GM19455 (cell line): ENCODE measurements around the gene CHD2.
"Not testable (repeated sequence)": the region's sequence is repeated elsewhere in the genome, so short reads cannot be mapped to it uniquely, and the experiment has no call there.

Experiments
- ATAC-seq: cut with Tn5 transposase; IDR thresholded peaks from one replicate; pipeline ENCODE4 v1.9.1; 2021; ENCODE audit not compliant: unreplicated experiment

Gene CHD2

GRCh38 chr15:92899948-92900730 is at the start of gene CHD2:
TSS of gene CHD2 (plus strand) at chr15:92900324. CDS start at chr15:92901238, 914 bp downstream.
- ATAC-seq, result peak; percentile 72

GRCh38 chr15:92853222-92853621 is 46.9 kb upstream of the CHD2 start:
- no peak for ATAC-seq

DNA sequence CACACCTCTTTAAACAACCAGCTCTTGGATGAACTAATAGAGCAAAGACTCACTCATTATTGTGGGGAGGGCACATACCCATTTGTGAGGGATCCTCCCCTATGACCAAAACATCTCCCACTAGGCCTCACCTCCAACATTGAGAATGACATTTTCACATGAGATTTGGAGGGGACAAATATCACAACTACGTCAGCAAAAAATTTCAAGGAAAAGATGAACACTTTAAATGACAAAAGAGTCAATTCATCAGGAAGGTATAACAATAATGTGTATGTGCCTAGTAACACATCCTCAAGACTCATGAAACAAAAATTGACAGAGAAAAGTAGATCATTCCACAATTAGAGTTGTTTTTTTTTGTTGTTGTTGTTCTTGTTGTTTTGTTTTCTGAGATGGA is 38.4 kb upstream of the CHD2 start:
- ATAC-seq, result no peak

DNA sequence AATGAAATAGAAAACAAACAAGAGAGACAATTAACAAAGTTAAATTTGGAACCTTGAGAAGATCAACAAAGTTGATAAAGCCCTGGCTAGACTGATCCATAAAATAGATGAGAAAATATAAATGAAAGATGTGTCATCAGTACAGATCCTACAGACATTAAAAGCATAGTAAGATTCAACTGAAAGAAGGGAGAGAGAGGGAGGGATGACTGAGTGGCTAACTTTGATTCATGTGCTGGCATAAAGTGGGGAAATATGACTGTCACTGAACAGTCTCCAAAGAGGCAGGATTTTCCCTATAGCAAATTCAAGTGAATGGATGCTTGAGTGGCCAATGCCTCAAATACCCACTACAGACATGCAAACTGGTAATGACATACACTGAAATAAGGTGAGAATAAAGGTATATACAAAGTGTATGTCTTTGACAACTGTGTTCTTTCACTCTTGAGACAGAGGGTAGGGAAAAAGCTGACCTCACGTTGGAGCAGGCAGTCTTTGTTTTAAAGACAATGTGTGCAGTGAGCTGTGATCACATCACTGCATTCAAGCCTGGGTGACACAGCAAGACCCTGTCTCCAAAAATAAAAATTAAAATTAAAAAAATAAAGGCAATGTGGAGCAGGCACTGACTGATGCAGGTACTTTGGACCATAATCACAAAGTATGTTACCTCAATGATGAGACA is 35.9 kb upstream of the CHD2 start:
- ATAC-seq, result no peak

DNA sequence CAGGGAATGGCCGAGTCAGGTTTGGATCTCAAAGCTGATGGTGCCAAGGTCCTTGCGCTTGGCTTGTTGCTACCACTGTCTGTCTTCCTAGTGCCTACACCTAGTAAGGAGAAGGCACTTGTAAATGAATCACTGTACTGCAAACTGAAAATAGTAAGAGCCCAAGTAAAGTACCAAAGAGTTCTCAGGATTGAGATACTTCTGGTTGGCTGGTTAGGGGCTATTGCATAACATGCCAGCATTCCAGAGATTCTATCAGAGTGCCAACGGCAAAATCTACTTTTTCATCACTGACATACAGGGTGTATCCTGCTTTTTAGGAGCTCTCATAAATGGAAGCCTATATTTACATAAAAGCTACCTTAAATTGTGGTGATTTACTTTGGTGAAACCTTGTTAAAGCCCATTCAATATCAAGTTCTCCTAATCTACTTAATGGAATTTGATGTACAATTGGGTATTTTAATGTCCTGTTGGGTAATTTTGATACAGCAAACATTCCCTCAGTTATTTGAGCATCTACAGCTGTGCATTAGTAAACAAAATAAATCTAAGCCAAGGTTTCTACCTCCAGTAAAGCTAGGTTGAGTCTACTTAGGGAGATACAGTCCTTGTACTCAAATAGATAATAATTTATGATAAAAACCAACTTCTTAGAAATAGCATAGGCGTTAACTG is 30.7 kb upstream of the CHD2 start:
- no peak for ATAC-seq

DNA sequence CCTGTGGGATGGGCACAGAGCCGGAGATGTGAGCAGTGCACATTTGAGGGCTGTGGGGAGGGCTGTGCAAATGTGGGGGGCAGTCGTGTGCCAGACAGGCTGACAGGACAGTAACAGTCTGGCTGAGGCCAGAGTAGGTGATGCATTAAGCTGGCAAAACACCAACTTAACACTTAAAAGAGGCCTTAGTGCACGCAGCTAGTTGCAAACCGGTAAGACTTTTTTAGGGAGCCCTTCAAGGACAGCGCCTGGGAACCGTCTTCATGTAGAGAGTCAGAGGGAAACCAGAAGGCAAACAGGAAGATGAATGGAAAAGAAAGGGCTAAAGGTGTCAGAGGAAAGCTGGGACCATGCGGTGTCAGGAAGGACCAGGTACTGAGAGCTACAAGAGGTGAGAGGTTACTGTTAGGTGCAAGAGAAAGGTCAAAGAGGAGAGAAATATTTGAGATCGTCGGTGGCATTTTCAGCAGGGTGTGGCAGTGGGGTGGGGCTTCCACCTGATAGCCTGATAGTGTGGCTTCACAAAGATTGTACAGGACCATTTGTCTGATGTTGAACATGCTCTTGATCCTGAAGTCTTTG is 30.0 kb upstream of the CHD2 start:
- no peak for ATAC-seq

- ATAC-seq, result not testable (repeated sequence)
Observed at GRCh38 chr15:92872967-92873366, 27.2 kb upstream of the CHD2 start.

- no peak for ATAC-seq
Observed at GRCh38 chr15:92877000-92877399, 23.1 kb upstream of the CHD2 start.

GRCh38 chr15:92877416-92877815 is 22.7 kb upstream of the CHD2 start:
- ATAC-seq, result no peak

DNA sequence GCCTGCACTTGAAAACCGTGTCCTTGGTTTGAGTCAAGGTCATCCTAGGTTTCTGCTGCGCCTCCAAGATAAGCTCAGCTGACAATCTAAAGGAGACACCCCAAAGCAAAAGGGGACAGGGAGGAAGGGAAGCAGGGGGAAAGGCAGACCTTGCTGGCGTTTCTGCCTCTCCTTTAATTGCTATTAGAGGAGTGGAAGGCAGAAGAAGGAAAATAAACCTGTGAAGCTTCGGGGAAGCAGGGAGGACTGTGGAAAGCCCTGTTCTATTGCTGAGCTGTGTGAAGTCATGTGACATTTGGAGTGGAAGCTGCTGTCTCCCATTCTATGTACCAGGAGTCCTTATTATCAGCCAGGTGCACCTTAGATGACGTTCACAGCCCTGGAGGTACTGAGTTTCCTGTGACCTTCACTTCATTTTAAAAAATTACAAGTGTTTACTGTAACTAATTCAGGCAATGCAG is 21.5 kb upstream of the CHD2 start:
- ATAC-seq, result no peak

- no peak for ATAC-seq
Observed at GRCh38 chr15:92879949-92880725, 20.0 kb upstream of the CHD2 start.

GRCh38 chr15:92880796-92881195 is 19.3 kb upstream of the CHD2 start:
- no peak for ATAC-seq

DNA sequence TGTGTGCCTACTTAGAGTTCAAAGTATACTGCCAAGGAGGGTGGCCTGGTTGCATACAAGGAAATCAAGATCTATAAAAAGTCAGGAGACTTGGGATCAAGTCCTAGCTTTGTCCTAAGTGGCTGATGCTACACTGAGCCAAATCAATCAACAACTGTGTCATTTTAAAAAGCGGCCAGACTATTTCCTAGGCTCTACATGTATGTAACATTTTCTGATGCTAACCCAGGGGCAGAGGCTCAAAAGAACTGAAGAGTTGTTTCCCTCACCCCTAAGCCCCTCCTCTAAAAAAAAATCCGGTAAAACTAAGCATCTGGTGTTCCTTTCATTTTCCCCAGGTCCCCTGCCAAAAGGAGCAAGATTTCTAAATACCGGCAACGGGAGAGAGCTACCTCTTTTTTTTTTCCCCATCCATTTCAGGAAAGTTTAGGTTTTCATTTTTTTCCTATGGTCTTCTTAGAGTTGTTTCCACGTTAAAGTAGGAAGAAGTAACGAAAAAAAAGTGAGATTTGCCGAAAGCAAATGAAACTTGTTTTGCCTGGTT is 18.8 kb upstream of the CHD2 start:
- no peak for ATAC-seq

- peak; percentile 96 for ATAC-seq
Observed at GRCh38 chr15:92881802-92882696, 18.1 kb upstream of the CHD2 start.

DNA sequence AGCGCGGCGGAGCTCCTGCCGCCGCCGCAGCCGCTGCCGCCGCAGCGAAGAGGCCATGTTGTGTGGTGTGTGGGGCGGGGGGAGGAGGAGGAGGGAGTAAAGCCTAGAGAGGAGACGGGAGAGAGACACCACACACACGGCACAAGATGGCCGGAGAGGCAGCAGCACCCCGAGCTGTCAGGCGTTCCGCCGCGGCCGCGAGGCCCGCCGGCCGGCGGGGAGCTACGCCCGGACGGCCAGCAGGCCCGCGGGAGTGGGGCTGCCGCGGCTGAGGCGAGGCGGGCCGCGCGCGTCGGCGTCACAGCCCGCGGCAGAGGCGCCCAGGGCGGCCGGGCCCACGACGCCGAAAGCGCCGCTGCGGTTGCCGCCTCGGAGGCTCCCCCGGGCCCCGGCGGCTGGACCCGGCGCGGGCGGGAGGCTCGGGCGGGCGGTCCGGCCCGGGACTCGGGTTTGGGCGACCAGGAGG is 17.4 kb upstream of the CHD2 start:
- ATAC-seq, result peak; percentile 64

- ATAC-seq, result peak; percentile 7
Observed at GRCh38 chr15:92883163-92883875, 16.8 kb upstream of the CHD2 start.

- no peak for ATAC-seq
Observed at GRCh38 chr15:92883876-92884435, 16.2 kb upstream of the CHD2 start.
